ENCODE data around the gene BRINP3. TPM values are rescaled to one million over a fixed set of nuclear protein-coding genes. Genes with fewer than 3 reads are reported as not detected.
A peak's percentile ranks its signal among the peaks of the same experiment; 100 is the strongest.

The BRINP3 gene
- total and polyA plus RNA-seq, 11 donors, result 0.15 to 2.7 (median 0.41) TPM; not detected in 3

- Histone ChIP-seq H3K4me3 (peak overlapping the region in 5 of 12 donors; percentile 26 to 52 (median 46)), H3K9me3 (no peaks in the 10 kb centered on the region), H3K36me3 (no peaks in the 10 kb centered on the region), H3K4me1 (peaks cover 0 to 9% (median 0%) of the 10 kb centered on the region in 12 donors), H3K27me3 (peaks cover 0 to 47% (median 29%) of the 10 kb centered on the region in 9 donors), H3K27ac (peak overlapping the region in 2 of 12 donors; percentile 1 to 53)
- ATAC-seq (no peak), DNase-seq (no peak)
- intact Hi-C loops (cut with DNase I), result no loop called here
- no peak for TF ChIP-seq CTCF (IDR thresholded peaks at IDR 0.05)
- 44 to 51% (median 47%) methylated on average over 2 of the region's 2 CpGs for WGBS, 4 donors
Observed at GRCh38 chr1:190474010-190474409, 3.7 kb downstream of the BRINP3 start.

- no peak for TF ChIP-seq POLR2A (IDR thresholded peaks at IDR 0.05)
- no peak for TF ChIP-seq CTCF (IDR thresholded peaks at IDR 0.05)
- DNase-seq (no peak), ATAC-seq (no peak)
- 56 to 74% (median 62%) methylated on average over 1 of the region's 1 CpG for WGBS, 4 donors
- Histone ChIP-seq H3K9me3 (no peaks in the 10 kb centered on the region), H3K36me3 (no peaks in the 10 kb centered on the region), H3K4me1 (peaks cover 0 to 6% (median 0%) of the 10 kb centered on the region in 12 donors), H3K4me3 (peak overlapping the region in 3 of 12 donors; percentile 35 to 47 (median 46)), H3K27me3 (peaks cover 0 to 36% (median 22%) of the 10 kb centered on the region in 9 donors), H3K27ac (no peak overlapping the region)
- intact Hi-C loops (cut with DNase I), result no loop called here
Observed at GRCh38 chr1:190472494-190472893, 5.2 kb downstream of the BRINP3 start.

GRCh38 chr1:190472042-190472441, 5.6 kb downstream of the BRINP3 start:
- Histone ChIP-seq H3K36me3 (no peaks in the 10 kb centered on the region), H3K27ac (no peak overlapping the region), H3K27me3 (peaks cover 0 to 32% (median 18%) of the 10 kb centered on the region in 9 donors), H3K4me3 (peak overlapping the region in 3 of 12 donors; percentile 35 to 47 (median 46)), H3K4me1 (peaks cover 0 to 6% (median 0%) of the 10 kb centered on the region in 12 donors), H3K9me3 (no peaks in the 10 kb centered on the region)
- TF ChIP-seq CTCF (IDR thresholded peaks at IDR 0.05) (no peak), POLR2A (IDR thresholded peaks at IDR 0.05) (no peak)
- intact Hi-C loops (cut with DNase I), result no loop called here
- ATAC-seq, result no peak
- WGBS, 4 donors, result 53 to 72% (median 69%) methylated on average over 2 of the region's 2 CpGs
- DNase-seq, result no peak

- H3K36me3 ChIP-seq, result no peaks in the 10 kb centered on the region
- no peak for TF ChIP-seq CTCF (IDR thresholded peaks at IDR 0.05)
- TF ChIP-seq POLR2A (IDR thresholded peaks at IDR 0.05), result no peak
- ATAC-seq (no peak), DNase-seq (no peak)
- 55 to 65% (median 61%) methylated on average over 2 of the region's 2 CpGs for WGBS, 4 donors
- H3K9me3 ChIP-seq, result peaks cover 0 to 3% (median 0%) of the 10 kb centered on the region in 12 donors
- intact Hi-C loops (cut with DNase I), result no loop called here
- no peak overlapping the region for H3K4me3 ChIP-seq
- no peak overlapping the region for H3K27ac ChIP-seq
- no peaks in the 10 kb centered on the region for H3K27me3 ChIP-seq
- no peaks in the 10 kb centered on the region for H3K4me1 ChIP-seq
Observed at GRCh38 chr1:190464690-190465089, 13.0 kb downstream of the BRINP3 start.
